Subcutaneous adipose tissue (tissue), 4 donors: ENCODE data around the gene TMEM233. TPM values are rescaled to one million over a fixed set of nuclear protein-coding genes. Genes with fewer than 3 reads are reported as not detected.

ENCODE experiments used
- CTCF ChIP-seq: fragments of 450-650 bp; IDR thresholded peaks from one replicate; pipeline ENCODE4 v1.5.1; 2016; ENCODE audit warnings: low read depth, mild to moderate bottlenecking, control low read depth, antibody characterized with exemption, moderate library complexity
- total RNA-seq, 4 donors: library from RNA; depleted of rRNA; stranded (reverse); fragments of >200 nt; gene quantifications; one replicate each; pipeline ENCODE4 v1.1.0, GENCODE V29; 2016

The TMEM233 gene
- total RNA-seq, 4 donors from 2014 or later, result 0.17 to 0.82 (median 0.41) TPM

DNA sequence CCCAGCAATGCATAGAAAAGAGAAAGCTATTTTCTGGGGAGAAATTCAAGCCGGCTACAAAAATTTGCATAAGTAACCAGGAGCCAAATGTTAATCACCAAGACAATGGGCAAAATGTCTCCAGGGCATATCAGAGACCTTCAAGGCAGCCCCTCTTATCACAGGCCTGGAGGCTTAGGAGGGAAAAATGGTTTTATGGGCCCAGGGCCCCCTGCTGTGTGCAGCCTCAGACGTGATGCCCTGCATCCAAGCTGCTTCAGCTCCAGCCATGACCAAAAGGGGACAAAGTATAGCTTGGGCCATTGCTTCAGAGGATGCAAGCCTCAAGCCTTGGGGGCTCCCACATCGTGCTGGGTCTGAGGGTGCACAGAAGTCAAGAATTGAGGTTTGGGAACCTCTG, 15.8 kb downstream of the TMEM233 start:
- TF ChIP-seq CTCF, result no peak

DNA sequence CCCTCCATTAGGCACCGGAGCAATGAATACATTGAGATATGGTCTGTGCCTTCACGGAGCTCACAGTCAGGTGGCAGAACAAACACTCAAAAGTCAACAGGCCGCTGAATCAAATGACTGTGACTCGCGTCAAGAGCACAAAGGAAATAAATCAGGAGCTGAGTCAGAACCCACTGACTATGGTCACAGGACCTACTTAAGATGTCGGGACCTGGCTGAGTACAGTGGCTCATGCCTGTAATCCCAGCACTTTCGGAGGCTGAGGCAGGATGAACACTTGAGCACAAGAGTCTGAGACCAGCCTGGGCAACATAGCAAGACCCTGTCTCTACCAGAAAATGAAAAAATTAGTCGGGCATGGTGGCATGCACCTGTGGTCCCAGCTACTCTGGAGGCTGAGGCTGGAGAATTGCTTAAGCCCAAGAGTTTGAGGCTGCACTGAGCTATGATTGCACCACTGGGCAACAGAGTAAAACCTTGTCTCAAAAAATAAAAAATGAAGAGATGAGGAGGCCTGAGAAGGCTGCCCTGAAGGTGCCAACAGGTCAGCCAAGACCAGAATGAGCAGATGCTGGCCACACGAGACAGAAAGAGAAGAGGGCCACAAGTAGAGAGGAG, 19.9 kb downstream of the TMEM233 start:
- TF ChIP-seq CTCF, result no peak

GRCh38 chr12:119614705-119615104, 21.1 kb downstream of the TMEM233 start:
- TF ChIP-seq CTCF, result no peak

GRCh38 chr12:119615518-119616475, 22.2 kb downstream of the TMEM233 start:
- TF ChIP-seq CTCF, result no peak

DNA sequence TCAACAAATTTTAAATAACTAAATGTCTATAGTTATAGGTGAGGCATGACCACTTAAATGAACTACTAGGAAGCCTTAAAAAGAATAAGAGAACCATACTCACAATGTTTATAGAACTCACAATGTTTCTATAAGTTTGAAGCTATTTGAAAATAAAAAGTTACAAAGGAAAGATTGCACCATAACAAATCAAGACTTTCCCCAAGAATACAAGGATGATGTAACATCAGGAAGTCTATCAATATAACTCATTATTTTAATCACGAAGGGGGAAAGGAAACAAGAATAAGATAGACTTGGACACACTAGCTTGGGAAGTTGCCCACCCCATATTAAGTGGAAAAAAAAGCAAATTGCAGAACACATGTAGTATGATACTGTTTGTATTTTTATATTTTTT, 26.9 kb downstream of the TMEM233 start:
- no peak for TF ChIP-seq CTCF

DNA sequence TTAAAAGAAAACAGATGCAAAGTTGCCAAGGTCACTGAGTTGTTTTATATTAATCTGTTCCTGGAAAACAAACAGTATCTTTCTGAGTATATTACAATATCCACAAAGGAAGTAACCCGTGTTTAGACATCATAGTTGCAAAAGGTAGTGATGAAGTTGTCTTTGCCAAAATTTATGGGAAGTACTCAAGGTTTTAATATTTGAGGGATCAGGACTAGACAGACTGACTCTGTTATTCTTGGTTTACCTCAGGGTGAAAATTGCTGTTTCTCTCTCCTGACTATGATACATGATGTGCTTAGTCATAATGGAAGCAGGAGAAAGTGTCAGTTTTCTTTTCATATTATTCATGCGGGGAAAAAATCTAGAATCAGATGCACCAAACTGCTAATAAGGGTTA, 28.3 kb downstream of the TMEM233 start:
- TF ChIP-seq CTCF, result no peak

DNA sequence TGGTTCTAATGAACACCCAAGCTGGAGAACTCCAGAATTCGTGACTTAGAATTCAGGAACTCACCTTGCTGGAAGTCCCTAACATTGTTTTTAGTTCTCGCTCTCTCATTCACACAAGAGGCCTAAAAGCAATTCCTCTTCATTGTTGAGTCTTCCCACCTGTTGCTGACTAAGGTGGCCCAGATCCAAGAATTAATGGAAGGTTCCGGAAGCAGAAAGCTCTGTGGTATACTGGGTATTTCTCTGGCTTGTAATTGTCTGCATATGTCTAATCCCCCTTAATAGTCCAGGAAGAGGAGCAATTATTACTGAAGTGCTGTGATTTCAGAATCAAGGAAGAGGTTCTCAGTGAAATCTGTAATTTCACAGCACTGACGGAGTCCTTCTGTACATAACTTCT, 31.4 kb downstream of the TMEM233 start:
- TF ChIP-seq CTCF, result no peak
